Measurements from ENCODE around the gene CCDC178.

The CCDC178 gene

GRCh38 chr18:32920796-32921787 lies 519.4 kb downstream of the CCDC178 start:
- no peak for DNase-seq (ENCODE audit: low read depth in 2 of 3, low spot score in 1 of 3)

DNA sequence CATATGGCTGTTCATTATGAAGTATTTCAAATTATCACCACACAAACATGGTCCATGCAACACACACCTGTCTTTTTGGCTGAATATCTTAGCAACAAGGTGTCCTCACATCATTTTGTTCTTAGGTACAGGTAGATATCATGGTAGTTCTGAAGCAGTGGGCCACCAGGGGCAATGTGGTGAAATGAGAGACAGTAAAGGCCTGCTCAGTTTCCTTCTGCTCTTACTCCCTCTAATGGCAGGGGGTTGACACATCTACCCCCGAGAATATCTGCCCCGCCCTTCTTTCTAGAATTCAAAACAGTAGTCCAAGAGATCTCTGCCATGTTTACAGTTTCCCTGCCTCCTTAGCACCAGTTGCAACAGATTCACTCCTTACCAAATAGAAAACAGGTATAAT lies 520.7 kb downstream of the CCDC178 start:
- no peak for DNase-seq (ENCODE audit: low read depth in 2 of 3, low spot score in 1 of 3)

DNA sequence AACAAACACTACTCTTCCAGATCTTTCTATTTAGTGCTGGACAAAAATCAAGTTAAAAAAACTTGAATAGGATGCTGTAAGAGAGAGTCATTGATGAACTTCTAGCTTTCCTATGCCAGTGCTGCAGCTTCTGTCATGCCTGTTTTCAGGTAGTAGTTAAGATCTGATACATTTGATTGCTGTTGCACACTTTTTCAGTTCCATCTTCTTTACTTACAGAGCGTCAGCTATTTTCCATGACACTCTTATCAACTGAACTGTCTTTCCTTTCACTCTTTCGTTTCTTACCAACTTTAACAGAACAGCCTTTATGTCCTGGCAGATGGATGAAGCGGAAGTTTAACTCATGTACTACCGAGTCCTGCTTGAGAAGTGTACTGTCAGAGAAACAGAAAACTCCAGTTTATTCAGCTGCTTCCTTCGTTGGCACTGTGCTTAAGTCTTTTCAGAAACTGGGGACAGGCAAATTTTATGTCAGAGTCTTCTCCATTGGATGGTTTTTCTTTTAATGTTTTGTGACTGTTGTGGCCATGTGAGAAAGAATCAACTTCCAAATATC lies 521.8 kb downstream of the CCDC178 start:
- no peak for DNase-seq (ENCODE audit: low read depth in 2 of 3, low spot score in 1 of 3)

DNA sequence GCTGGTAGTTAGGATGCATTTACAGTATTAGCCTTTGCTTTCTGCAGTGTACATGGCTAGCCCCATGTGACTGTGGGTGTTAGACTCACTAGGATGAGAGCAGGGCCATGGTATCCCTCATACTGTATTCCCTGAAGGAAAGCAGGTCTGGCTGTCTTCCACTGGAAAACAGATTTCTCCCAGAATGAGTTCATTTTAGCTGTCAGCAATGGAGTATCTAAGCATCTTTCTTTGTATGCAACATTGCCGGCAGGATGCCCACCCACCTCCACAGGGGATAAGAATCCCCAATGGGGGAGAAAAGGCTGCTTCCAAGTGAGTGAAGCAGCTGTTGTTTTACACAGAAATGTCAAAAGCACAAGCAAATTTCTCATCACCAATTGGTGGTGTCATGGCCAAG lies 525.0 kb downstream of the CCDC178 start:
- DNase-seq (ENCODE audit: low read depth in 2 of 3, low spot score in 1 of 3) = no peak

GRCh38 chr18:32911660-32912284 lies 528.7 kb downstream of the CCDC178 start:
- no peak for DNase-seq (ENCODE audit: low read depth in 2 of 3, low spot score in 1 of 3)

- DNase-seq (ENCODE audit: low read depth in 2 of 3, low spot score in 1 of 3) = no peak
These were observed 529.7 kb downstream of the CCDC178 start for GRCh38 chr18:32910694-32911296.

DNA sequence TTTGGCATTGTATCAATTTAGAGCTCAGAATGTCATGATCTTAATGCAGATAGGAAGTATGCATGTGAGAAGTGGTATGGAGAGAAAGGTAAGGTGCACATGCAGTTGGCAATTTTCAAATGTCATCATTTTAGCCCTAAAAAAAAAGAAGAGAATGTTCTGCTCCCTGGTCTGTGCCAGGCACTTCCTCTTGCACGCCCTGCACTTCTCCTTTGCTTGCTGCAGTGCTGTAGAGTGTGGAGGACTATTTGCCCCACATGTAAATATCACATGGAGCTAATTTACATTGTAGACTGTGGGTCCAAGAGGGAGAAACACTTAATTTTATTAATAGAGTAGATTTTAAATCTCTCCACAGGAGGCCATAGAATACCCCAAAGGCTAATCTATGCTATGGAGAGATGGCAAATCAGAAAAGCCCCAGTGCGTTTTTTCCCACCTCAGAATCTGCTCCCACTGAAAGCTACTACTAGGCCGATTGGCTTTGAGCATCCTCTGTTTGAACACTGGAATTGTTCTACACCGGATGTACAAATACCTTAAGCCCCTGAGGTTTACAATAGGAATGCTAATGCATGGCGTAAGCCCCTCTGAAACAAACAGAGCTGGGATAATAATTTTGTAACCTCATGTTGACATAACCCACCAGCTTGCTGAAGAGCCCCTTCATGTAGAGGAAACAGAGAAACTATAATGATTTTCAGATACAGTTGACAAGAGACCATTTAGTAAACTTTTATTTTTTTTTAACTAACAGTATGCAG lies 530.5 kb downstream of the CCDC178 start:
- no peak for DNase-seq (ENCODE audit: low read depth in 2 of 3, low spot score in 1 of 3)

DNA sequence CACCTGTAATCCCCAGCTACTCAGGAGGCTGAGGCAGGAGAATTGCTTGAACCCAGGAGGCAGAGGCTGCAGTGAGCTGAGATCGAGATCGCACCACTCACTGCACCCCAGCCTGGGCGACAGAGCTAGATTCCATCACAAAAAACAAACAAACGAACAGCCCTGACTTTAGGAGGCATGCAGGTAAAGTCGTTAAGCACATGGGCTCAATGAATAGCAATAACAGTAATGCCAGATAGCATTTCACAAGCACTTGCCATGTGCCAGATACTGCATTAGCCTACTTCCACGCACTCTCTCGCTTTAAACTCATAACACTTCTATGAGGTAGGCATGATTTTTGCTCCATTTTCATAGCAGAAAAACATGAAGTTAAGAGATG lies 532.1 kb downstream of the CCDC178 start:
- DNase-seq (ENCODE audit: low read depth in 2 of 3, low spot score in 1 of 3) = no peak

DNA sequence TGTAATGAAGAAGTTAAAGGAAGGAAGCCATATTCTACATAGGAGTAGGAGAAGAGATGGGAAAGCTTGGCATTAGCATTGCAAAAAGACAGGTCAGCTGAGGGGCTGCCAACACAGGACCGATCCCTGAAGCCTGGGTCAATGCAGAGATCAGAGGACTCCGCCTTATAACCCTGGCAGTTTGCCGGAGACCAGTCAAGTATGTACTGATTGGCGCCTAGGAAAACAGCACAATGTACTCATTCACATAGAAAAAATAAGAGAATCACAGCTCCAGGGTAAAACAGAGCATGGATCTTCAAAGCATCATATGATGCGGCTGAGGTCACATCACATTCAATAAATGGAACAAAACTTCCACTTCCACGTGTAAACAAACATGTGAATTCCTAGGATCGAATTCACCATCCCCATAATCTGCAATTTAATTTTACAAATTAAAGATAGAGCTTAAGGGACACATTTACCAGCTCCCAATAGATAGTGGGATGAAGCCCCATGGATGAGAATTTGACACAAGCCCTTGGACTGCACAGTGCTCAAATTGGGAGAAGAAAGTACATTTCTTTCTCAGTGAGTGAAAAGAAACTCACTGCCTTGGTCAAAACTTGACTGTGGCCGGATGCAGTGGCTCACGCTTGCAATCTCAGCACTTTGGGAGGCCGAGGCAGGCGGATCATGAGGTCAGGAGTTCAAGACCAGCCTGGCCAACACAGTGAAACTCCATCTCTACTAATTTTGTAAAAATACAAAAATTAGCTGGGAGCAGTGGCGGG lies 532.7 kb downstream of the CCDC178 start:
- DNase-seq (ENCODE audit: low read depth in 2 of 3, low spot score in 1 of 3) = no peak

DNA sequence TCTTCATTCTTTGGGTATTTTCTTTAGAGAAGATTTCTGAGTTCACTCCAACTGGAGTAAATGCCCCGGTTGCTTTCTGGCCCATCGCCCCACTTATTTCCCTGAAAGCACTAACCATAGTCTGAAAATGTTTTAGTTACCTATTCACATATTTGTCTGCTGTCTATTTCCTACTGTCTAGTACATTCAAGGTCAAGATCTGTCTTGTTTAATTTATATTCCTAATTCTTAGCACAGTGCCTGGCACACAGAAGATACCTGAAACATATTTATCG lies 533.3 kb downstream of the CCDC178 start:
- DNase-seq (ENCODE audit: low read depth in 2 of 3, low spot score in 1 of 3) = no peak

DNA sequence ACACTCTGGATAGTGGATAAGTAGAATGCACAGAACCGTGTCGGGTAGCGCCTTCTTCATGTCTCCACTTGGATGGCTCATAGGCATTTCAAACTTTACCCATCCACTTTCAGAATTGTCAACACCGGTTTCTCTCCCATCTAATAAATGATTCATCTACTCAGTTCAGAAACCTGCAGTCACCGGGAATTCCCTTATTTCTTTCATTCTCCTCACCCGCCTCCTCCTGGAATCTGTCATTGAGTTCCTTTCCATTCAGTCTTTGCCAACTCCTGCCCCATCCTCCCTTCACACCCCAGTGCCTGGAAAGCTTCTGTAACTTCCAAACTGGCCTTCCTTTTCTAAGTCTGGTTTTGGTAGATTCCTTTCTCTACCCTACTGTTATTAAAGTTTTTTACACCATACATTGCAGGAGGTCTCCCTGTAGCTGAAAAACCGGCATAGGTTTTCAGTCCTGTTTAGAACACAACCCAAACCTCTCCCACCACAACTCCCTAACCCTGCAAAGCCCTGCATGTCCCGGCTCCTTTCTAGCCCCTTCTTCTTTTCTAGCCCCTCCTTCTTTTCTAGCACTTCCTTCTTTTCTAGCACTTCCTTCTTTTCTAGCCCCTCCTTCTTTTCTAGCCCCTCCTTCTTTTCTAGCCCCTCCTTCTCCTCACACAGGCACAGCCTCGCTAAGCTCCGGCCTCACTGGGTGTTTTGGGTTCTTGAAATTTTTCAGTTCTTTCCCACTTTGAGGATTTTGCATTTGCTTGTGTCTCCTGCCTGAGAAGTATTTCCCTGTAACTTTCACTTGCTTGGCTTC lies 533.8 kb downstream of the CCDC178 start:
- DNase-seq (ENCODE audit: low read depth in 2 of 3, low spot score in 1 of 3) = no peak

GRCh38 chr18:32905651-32906050 lies 534.9 kb downstream of the CCDC178 start:
- DNase-seq (ENCODE audit: low read depth in 2 of 3, low spot score in 1 of 3) = no peak

- DNase-seq (ENCODE audit: low read depth in 2 of 3, low spot score in 1 of 3) = no peak
These were observed 537.8 kb downstream of the CCDC178 start for GRCh38 chr18:32902568-32903330.

DNA sequence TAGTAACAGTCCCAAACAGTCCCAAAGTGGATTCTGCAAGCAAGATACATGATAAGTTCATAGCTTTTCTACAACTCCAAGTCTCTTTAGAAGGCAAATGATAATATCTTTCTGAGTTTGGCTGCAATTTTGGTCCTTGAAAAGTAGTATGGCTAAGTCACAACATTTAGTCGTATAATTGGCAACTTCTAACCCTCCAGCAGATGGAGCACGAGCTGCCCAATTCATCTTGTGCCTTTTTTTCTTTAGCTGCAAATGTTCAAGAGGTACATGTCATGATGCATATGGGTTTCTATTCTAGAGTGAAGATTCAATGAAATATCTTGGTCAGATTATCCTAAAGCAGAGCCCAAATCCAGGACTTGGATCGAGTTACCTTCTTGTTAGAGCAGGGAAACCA lies 540.7 kb downstream of the CCDC178 start:
- DNase-seq (ENCODE audit: low read depth in 2 of 3, low spot score in 1 of 3) = no peak

GRCh38 chr18:32896776-32897547 lies 543.6 kb downstream of the CCDC178 start:
- no peak for DNase-seq (ENCODE audit: low read depth in 2 of 3, low spot score in 1 of 3)

- DNase-seq (ENCODE audit: low read depth in 2 of 3, low spot score in 1 of 3) = no peak
These were observed 546.6 kb downstream of the CCDC178 start for GRCh38 chr18:32893915-32894314.

GRCh38 chr18:32891797-32892196 lies 548.7 kb downstream of the CCDC178 start:
- no peak for DNase-seq (ENCODE audit: low read depth in 2 of 3, low spot score in 1 of 3)

DNA sequence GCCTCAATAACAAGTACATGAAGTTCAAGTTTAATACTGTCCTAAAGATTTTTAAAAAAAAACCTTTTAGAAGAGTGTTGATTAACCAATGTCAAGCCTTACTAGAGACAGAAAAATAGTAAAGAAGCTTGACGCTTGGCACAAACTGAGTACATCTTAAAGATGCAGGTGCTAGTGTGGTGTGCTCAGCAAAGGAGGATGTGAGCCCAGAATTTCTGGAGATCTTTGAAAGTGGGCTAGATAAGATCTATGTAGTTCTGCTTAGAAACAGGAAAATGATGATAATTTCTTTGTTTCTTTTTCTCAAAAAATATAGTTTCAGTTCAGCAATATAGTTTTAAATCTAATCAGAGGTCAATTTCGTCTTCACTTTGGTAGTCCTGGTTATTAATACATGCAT lies 549.4 kb downstream of the CCDC178 start:
- DNase-seq (ENCODE audit: low read depth in 2 of 3, low spot score in 1 of 3) = no peak

Data from stimulated activated CD4-positive, alpha-beta T cell treated with anti-CD3 and anti-CD28 coated beads, Interleukin-12 subunit alpha, Interleukin-12 subunit beta, amount 100 ng/mL, for 48 hours (primary cell).